Peyer's patch (tissue), 4 donors: ENCODE data around the gene KCNN3.

Source experiments
- POLR2A ChIP-seq, 2 donors: fragments of 450-650 bp; IDR thresholded peaks; one replicate each; pipeline ENCODE4 v1.5.1; 2017; ENCODE audit warnings: antibody characterized with exemption in 2 of 2, mild to moderate bottlenecking in 2 of 2, moderate library complexity in 2 of 2
- TF ChIP-seq, protein P1 (sequence below), 6 experiments: fragments of 450-650 bp in 4 of 6; fragments of 200-600 bp in 2 of 6; sonication (generic) in 1 of 6; IDR thresholded peaks; one replicate each; pipeline ENCODE4 v1.5.1; 2017 to 2019; ENCODE audit warnings: antibody characterized with exemption in 6 of 6, mild to moderate bottlenecking in 3 of 6, moderate library complexity in 1 of 6

DNA sequence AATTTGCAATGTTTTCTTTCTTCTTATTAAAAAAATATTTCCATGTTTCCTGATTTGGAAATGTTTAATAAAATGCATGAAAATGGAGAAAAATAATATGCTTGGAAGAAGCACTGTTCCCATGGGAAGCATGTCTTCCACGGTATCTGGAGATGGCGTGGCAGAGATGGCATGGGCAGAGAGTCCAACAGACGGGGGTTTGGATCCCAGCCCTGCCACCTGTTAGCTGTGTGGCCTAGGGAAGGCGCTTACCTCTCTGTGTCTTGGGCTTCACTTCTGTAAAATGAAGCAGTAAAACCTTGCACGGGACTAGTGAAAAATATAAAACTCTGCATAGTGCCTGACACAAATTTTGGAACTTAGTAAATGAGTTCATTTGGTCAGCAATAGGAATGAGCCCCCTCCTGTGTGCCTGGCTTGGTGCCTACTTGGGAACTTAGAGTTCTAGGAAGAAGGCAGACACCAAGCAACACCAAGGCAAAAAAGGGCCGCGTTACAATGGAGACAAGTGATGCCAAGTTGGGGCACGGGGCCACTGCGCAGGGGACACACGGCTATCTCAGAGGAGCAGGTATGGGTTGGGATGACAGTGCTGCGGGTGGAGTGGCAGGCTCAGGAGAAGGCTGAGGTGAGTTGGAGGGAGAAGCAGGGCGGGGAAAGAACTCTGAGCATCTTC, 124.2 kb downstream of the KCNN3 start:
- TF ChIP-seq, protein P1, sequence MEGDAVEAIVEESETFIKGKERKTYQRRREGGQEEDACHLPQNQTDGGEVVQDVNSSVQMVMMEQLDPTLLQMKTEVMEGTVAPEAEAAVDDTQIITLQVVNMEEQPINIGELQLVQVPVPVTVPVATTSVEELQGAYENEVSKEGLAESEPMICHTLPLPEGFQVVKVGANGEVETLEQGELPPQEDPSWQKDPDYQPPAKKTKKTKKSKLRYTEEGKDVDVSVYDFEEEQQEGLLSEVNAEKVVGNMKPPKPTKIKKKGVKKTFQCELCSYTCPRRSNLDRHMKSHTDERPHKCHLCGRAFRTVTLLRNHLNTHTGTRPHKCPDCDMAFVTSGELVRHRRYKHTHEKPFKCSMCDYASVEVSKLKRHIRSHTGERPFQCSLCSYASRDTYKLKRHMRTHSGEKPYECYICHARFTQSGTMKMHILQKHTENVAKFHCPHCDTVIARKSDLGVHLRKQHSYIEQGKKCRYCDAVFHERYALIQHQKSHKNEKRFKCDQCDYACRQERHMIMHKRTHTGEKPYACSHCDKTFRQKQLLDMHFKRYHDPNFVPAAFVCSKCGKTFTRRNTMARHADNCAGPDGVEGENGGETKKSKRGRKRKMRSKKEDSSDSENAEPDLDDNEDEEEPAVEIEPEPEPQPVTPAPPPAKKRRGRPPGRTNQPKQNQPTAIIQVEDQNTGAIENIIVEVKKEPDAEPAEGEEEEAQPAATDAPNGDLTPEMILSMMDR (IDR thresholded peaks at IDR 0.05), result no peak
- no peak for TF ChIP-seq POLR2A (IDR thresholded peaks at IDR 0.05)
